ENCODE data around the gene RNF182. TPM values are rescaled to one million over a fixed set of nuclear protein-coding genes. Genes with fewer than 3 reads are reported as not detected.

The RNF182 gene
- total and polyA plus RNA-seq, 2 donors (not counting 3 experiments of a cell fraction or from before 2014, with no cell fraction given), result 0.43 to 0.93 TPM

GRCh38 chr6:13986700-13987399 is 62.1 kb downstream of the RNF182 start:
- Histone ChIP-seq H3K27me3 (ENCODE audit: control insufficient read depth in 2 of 2, insufficient read depth in 2 of 2, low read length in 2 of 2) (no peaks in the 10 kb centered on the region), H3K9ac (replicated peaks; ENCODE audit: extremely low read depth, insufficient read depth, low read length) (no peak overlapping the region), H3K27ac (ENCODE audit: insufficient read depth, low read depth, low read length) (no peak overlapping the region), H3K36me3 (ENCODE audit: control insufficient read depth in 2 of 2, extremely low read depth in 1 of 2, insufficient read depth in 2 of 2, low read length in 2 of 2) (no peaks in the 10 kb centered on the region), H4K20me1 (replicated peaks; ENCODE audit: control insufficient read depth, extremely low read depth, insufficient read depth, low read length) (no peaks in the 10 kb centered on the region), H3K9me1 (replicated peaks; ENCODE audit: control insufficient read depth, extremely low read depth, insufficient read depth, low read length) (no peaks in the 10 kb centered on the region), H3K4me1 (ENCODE audit: control insufficient read depth, extremely low read depth, insufficient read depth, low read length) (no peaks in the 10 kb centered on the region), H3K4me3 (replicated peaks in 1 of 3; ENCODE audit: insufficient read depth in 1 of 3, low read depth in 1 of 3, low read length in 3 of 3) (no peak overlapping the region), H3K4me2 (ENCODE audit: insufficient read depth, low read length) (no peak overlapping the region), H3K79me2 (ENCODE audit: control insufficient read depth, insufficient read depth, low read length) (no peaks in the 10 kb centered on the region), H2AFZ (ENCODE audit: low read depth, low read length) (no peak overlapping the region), H3K9me3 (replicated peaks; ENCODE audit: control insufficient read depth, insufficient read depth, low read length) (no peaks in the 10 kb centered on the region)
- POLR2A ChIA-PET, result no interaction called here
- CTCF ChIA-PET, result interaction anchor here (1.7 kb wide), 1 partner anchor 60 kb away, joined by 4 read pairs; no protein-coding TSS in a partner anchor
- BruUV-seq (replicated peaks), result no TSS peak
- intact Hi-C loops (cut with micrococcal nuclease), result no loop called here
- dilution Hi-C loops (cut with MboI; ENCODE audit: extremely low pct_ligation_motif_present, low sequenced_read_pairs), result no loop called here
- TF ChIP-seq POLR2AphosphoS5 (IDR thresholded peaks at IDR 0.05; ENCODE audit: insufficient read depth, low read depth, low read length) (no peak), GATA2 (IDR thresholded peaks at IDR 0.05; ENCODE audit: insufficient read depth, insufficient read length, low read depth, low read length) (no peak), MYC (IDR thresholded peaks at IDR 0.05; ENCODE audit: low read depth, low read length) (no peak), EZH2 (IDR thresholded peaks at IDR 0.05; ENCODE audit: borderline replicate concordance, low read depth, low read length, severe bottlenecking) (no peak), FOS (IDR thresholded peaks at IDR 0.05; ENCODE audit: borderline replicate concordance, insufficient read depth, low read length) (no peak)
- TF ChIP-seq, protein P1, sequence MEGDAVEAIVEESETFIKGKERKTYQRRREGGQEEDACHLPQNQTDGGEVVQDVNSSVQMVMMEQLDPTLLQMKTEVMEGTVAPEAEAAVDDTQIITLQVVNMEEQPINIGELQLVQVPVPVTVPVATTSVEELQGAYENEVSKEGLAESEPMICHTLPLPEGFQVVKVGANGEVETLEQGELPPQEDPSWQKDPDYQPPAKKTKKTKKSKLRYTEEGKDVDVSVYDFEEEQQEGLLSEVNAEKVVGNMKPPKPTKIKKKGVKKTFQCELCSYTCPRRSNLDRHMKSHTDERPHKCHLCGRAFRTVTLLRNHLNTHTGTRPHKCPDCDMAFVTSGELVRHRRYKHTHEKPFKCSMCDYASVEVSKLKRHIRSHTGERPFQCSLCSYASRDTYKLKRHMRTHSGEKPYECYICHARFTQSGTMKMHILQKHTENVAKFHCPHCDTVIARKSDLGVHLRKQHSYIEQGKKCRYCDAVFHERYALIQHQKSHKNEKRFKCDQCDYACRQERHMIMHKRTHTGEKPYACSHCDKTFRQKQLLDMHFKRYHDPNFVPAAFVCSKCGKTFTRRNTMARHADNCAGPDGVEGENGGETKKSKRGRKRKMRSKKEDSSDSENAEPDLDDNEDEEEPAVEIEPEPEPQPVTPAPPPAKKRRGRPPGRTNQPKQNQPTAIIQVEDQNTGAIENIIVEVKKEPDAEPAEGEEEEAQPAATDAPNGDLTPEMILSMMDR (IDR thresholded peaks at IDR 0.05; ENCODE audit: extremely low read depth in 1 of 2, insufficient read depth in 1 of 2, low read depth in 1 of 2, low read length in 2 of 2), result no peak
- FAIRE-seq (no peak), DNase-seq (ENCODE audit: low read depth, low spot score) (no peak)

Data from endothelial cell of umbilical vein (primary cell).